Esophagus squamous epithelium (tissue), 5 donors: ENCODE results near the gene AIF1. TPM values are rescaled to one million over a fixed set of nuclear protein-coding genes. Genes with fewer than 3 reads are reported as not detected.
A peak's percentile ranks its signal among the peaks of the same experiment; 100 is the strongest.

Experiments
- DNase-seq: peaks from one replicate; lab custom pipeline; 2025; lab: John Stamatoyannopoulos, UW
- H3K27ac ChIP-seq, 4 donors: fragments of 200-600 bp; sonication (generic); one replicate each; pipeline ENCODE4 v1.5.1; 2016 to 2019; ENCODE audit warnings: mild to moderate bottlenecking in 1 of 4
- H3K27me3 ChIP-seq, 4 donors: fragments of 200-600 bp; sonication (generic); 1 replicate in 3 of 4; 2 replicates in 1 of 4; pipeline versions ENCODE4 v1.5.1 to v1.6.0; 2017 to 2021; ENCODE audit warnings: antibody characterized with exemption in 1 of 4
- H3K36me3 ChIP-seq, 3 donors: fragments of 200-600 bp; sonication (generic); one replicate each; pipeline ENCODE4 v1.5.1; 2016 to 2019
- H3K4me1 ChIP-seq, 3 donors: fragments of 200-600 bp; sonication (generic); one replicate each; pipeline ENCODE4 v1.5.1; 2017 to 2019
- H3K4me3 ChIP-seq, 4 donors: fragments of 200-600 bp; sonication (generic); 1 replicate in 3 of 4; 2 replicates in 1 of 4; pipeline ENCODE4 v1.5.1; 2016 to 2019; ENCODE audit warnings: mild to moderate bottlenecking in 2 of 4, moderate library complexity in 1 of 4
- H3K9me3 ChIP-seq, 3 donors: fragments of 200-600 bp; sonication (generic); one replicate each; pipeline ENCODE4 v1.5.1; 2016 to 2019
- POLR2A ChIP-seq, 4 donors: fragments of 450-650 bp; IDR thresholded peaks; one replicate each; pipeline ENCODE4 v1.6.1; 2017; ENCODE audit warnings: antibody characterized with exemption in 4 of 4, mild to moderate bottlenecking in 4 of 4, moderate library complexity in 3 of 4
- WGBS, 2 donors: methylation state at CpG; one replicate each; pipeline ENCODE4 v1.1.5; 2018; 5-methylcytosine and 5-hydroxymethylcytosine counted together
- intact Hi-C: fragments of 100-400 bp; cut with DNase I; formaldehyde crosslinking; loops from one replicate; pipeline ENCODE4 v1.15.0; 2022
- total RNA-seq, 4 donors: library from RNA; depleted of rRNA; stranded (reverse); fragments of >200 nt; gene quantifications; one replicate each; pipeline ENCODE4 v1.1.0, GENCODE V29; 2016
- TF ChIP-seq, protein P1 (sequence below), 6 experiments: fragments of 450-650 bp in 4 of 6; fragments of 200-600 bp in 2 of 6; sonication (generic) in 2 of 6; IDR thresholded peaks; one replicate each; pipeline ENCODE4 v1.5.1; 2016 to 2019; ENCODE audit warnings: antibody characterized with exemption in 6 of 6, mild to moderate bottlenecking in 4 of 6, moderate library complexity in 4 of 6
- donor health status: DM: yes; HTN: yes; CAD: no.

The AIF1 gene
- total RNA-seq, 4 donors from 2014 or later, result 2.4 to 30.7 (median 15.1) TPM

DNA sequence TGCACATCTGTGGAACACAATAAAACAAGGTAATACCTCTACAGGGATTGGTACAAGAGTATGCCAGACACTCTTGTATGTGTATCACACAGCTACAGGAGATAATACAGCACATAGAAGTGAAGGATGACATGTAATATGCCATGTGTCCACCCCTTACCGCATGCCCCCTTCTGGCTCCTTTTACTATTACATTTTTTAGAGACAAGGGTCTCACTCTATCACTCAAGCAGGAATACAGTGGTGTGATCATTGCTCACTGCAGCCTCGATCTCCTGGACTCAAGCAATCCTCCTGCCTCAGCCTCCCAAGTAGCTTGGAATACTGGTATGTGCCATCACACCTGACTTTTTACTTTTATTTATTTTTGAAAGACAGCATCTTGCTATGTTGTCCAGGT lies 18.0 kb upstream of the AIF1 start:
- 15 to 23% methylated on average over 2 of the region's 2 CpGs for WGBS, 2 donors
- DNase-seq, result no peak
- H3K4me1 ChIP-seq, result peaks cover 0 to 7% (median 0%) of the 10 kb centered on the region in 3 donors
- H3K27ac ChIP-seq, result no peak overlapping the region
- TF ChIP-seq, protein P1, sequence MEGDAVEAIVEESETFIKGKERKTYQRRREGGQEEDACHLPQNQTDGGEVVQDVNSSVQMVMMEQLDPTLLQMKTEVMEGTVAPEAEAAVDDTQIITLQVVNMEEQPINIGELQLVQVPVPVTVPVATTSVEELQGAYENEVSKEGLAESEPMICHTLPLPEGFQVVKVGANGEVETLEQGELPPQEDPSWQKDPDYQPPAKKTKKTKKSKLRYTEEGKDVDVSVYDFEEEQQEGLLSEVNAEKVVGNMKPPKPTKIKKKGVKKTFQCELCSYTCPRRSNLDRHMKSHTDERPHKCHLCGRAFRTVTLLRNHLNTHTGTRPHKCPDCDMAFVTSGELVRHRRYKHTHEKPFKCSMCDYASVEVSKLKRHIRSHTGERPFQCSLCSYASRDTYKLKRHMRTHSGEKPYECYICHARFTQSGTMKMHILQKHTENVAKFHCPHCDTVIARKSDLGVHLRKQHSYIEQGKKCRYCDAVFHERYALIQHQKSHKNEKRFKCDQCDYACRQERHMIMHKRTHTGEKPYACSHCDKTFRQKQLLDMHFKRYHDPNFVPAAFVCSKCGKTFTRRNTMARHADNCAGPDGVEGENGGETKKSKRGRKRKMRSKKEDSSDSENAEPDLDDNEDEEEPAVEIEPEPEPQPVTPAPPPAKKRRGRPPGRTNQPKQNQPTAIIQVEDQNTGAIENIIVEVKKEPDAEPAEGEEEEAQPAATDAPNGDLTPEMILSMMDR (IDR thresholded peaks at IDR 0.05), result peak in 5 of 6 experiments; percentile 12 to 39 (median 38)
- TF ChIP-seq POLR2A (IDR thresholded peaks at IDR 0.05), result no peak
- no peaks in the 10 kb centered on the region for H3K36me3 ChIP-seq
- H3K9me3 ChIP-seq, result no peaks in the 10 kb centered on the region
- H3K4me3 ChIP-seq, result no peak overlapping the region
- H3K27me3 ChIP-seq, result no peaks in the 10 kb centered on the region
- intact Hi-C loops, result no loop called here

DNA sequence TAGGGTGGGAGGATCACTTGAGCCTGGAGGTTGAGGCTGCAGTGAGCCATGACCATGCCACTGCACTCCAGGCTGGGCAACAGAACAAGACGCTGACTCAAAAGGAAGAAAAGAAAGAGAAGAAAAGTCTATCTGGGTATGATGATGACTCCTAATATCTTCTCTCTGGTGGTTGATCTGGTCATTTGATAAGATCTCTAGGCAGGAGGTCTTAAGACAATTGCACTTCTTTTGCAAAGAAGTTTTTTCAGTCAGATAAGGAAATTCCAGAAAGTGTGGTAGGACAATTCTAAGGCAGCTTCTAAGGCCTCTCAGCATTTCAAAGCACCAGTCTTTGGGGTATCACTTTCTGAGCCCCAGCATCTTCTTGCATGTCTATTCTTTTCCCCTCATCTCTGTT lies 7.7 kb upstream of the AIF1 start:
- no peaks in the 10 kb centered on the region for H3K36me3 ChIP-seq

DNA sequence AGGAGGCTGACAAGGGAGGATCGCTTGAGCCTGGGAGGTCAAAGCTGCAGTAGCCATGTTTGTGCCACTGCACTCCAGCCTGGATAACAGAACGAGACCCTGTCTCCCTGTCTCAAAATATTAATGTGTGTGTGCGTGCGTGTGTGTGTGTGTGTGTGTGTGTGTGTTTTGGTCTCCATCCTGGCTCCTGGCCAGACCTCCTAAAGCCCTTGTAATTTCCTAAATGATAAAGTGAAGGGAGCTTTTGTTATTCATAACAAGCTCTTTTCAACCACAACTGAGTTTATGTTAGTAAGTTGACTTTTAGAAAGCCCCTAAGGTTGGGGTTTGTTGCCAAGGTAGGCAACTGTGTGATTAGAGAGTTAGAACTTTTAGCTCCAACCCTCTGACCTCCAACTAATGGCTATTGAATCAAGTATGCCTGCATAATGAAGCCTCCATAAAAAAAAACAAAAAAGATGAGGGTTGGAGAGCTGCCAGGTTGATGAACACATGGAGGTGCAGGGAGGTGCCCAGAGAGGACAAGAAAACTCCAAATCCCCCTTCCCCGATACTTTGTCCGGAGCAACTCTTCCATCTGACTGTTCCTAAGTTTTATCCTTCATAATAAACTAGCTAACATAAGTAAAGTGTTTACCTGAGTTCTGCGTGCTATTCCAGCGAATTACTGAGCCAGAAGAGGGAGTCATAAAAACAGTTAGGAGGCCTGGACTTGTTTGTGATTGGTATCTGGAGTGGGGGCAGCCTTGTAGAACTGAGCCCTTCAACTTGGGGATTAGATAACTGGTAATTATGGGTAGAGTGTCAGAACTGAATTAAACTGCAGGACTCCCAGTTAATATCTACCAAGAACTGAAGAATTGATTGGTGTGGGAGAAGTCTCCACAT lies 5.3 kb upstream of the AIF1 start:
- intact Hi-C loops, result no loop called here
- Histone ChIP-seq H3K9me3 (no peaks in the 10 kb centered on the region), H3K4me1 (no peaks in the 10 kb centered on the region), H3K27me3 (no peaks in the 10 kb centered on the region), H3K27ac (no peak overlapping the region), H3K36me3 (no peaks in the 10 kb centered on the region), H3K4me3 (no peak overlapping the region)
- DNase-seq, result no peak
- TF ChIP-seq, protein P1 (IDR thresholded peaks at IDR 0.05), result no peak
- TF ChIP-seq POLR2A (IDR thresholded peaks at IDR 0.05), result no peak
- 71 to 75% methylated on average over 8 of the region's 8 CpGs for WGBS, 2 donors

More for the DNA sequence above, 7.7 kb upstream of the AIF1 start:
- intact Hi-C loops, result no loop called here
- DNase-seq, result no peak
- Histone ChIP-seq H3K9me3 (no peaks in the 10 kb centered on the region), H3K27me3 (no peaks in the 10 kb centered on the region), H3K4me1 (no peaks in the 10 kb centered on the region), H3K27ac (no peak overlapping the region), H3K4me3 (no peak overlapping the region)
- TF ChIP-seq, protein P1 (IDR thresholded peaks at IDR 0.05), result no peak
- TF ChIP-seq POLR2A (IDR thresholded peaks at IDR 0.05), result no peak
- WGBS, 2 donors, result 75 to 85% methylated on average over 1 of the region's 1 CpG

DNA sequence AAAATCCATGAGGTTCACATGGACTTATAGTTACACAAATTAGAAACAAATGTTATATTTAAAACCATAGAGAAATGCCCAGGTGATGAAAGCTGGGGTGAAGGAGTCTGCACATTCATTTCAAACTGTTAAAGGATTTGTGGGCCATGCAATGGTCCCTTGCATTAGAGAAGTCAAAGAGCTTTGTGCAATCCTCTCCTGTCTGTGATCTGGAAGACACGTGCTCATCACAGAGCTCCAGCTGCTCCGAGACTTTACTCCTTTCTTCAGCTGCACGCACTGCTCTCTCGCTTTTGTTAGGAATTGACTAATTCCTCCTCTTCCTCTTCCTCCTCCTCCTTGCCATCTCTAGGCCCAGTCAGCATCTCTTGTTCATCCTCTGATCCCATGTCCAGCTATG lies 4.1 kb upstream of the AIF1 start:
- no peak overlapping the region for H3K27ac ChIP-seq
- H3K27me3 ChIP-seq, result no peaks in the 10 kb centered on the region
- 62 to 76% methylated on average over 4 of the region's 4 CpGs for WGBS, 2 donors
- no peaks in the 10 kb centered on the region for H3K4me1 ChIP-seq
- H3K36me3 ChIP-seq, result no peaks in the 10 kb centered on the region
- intact Hi-C loops, result no loop called here
- no peak overlapping the region for H3K4me3 ChIP-seq
- TF ChIP-seq, protein P1 (IDR thresholded peaks at IDR 0.05), result no peak
- TF ChIP-seq POLR2A (IDR thresholded peaks at IDR 0.05), result no peak
- H3K9me3 ChIP-seq, result no peaks in the 10 kb centered on the region
- DNase-seq, result no peak

DNA sequence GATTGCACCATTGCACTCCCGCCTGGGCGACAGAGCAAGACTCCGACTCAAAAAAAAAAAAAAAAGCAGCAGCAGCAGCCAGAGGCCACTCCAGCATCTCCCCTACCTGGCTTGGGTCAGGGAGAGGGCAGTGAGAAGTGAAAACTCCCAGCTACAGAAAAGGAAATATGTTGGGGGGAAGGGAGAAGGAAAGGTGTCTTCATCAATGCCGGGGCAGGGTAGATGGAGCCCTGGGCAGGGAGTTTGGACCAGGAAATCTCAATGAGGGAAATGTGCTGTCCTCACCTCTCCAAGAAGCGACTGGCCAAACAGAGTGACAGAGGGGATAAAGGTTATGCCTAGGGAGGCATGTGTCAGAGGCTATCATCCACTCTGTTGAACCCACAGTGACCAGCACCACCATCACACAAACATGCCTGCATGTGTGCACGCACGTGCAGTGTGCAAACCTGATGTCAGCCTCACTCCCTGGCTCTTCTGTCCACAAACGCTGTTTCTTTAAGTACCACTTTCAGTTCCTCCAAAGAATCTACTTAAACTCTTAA lies 887 bp upstream of the AIF1 start:
- Histone ChIP-seq H3K9me3 (no peaks in the 10 kb centered on the region), H3K36me3 (no peaks in the 10 kb centered on the region), H3K4me3 (no peak overlapping the region), H3K27ac (no peak overlapping the region), H3K27me3 (no peaks in the 10 kb centered on the region), H3K4me1 (no peaks in the 10 kb centered on the region)
- intact Hi-C loops, result no loop called here
- TF ChIP-seq, protein P1 (IDR thresholded peaks at IDR 0.05), result no peak
- TF ChIP-seq POLR2A (IDR thresholded peaks at IDR 0.05), result no peak
- WGBS, 2 donors, result 68 to 69% methylated on average over 7 to 8 of the region's 8 CpGs
- DNase-seq, result no peak
